CD14-positive monocyte (primary cell): Measurements from ENCODE around the gene BLZF1. TPM values are rescaled to one million over a fixed set of nuclear protein-coding genes. Genes with fewer than 3 reads are reported as not detected.

ENCODE experiments used
- DNase-seq, 3 donors: peaks; one replicate each; pipeline ENCODE4 v3.0.0-alpha.2; 2011 to 2022
- H2AFZ ChIP-seq: 2 replicates; pipeline ENCODE4 v1.6.0; 2012; ENCODE audit warnings: mild to moderate bottlenecking, low read depth, low read length, inconsistent platforms; ENCODE audit not compliant: insufficient read depth, poor library complexity, severe bottlenecking
- H3K27ac ChIP-seq, 2 donors: 1 replicate in 1 of 2; 2 replicates in 1 of 2; pipeline ENCODE4 v1.5.1; 2012 to 2013; ENCODE audit warnings: low read length in 2 of 2, control low read depth in 1 of 2, inconsistent platforms in 1 of 2, low read depth in 1 of 2, mild to moderate bottlenecking in 1 of 2
- H3K27me3 ChIP-seq, 2 donors: one replicate each; pipeline versions ENCODE4 v1.6.0 to v1.6.1; 2011 to 2013; ENCODE audit warnings: low read length in 2 of 2; ENCODE audit not compliant: control insufficient read depth in 2 of 2, insufficient read depth in 2 of 2
- H3K36me3 ChIP-seq, 2 donors: replicated peaks in 1 of 2; 1 replicate in 1 of 2; 2 replicates in 1 of 2; pipeline versions ENCODE4 v1.5.1 to v1.6.1; 2012 to 2013; ENCODE audit warnings: low read length in 2 of 2, control low read depth in 1 of 2, inconsistent platforms in 1 of 2, mild to moderate bottlenecking in 1 of 2; ENCODE audit not compliant: insufficient read depth in 2 of 2, control insufficient read depth in 1 of 2
- H3K4me1 ChIP-seq, 2 donors: 1 replicate in 1 of 2; 2 replicates in 1 of 2; pipeline versions ENCODE4 v1.5.1 to v1.6.1; 2012 to 2013; ENCODE audit warnings: low read length in 2 of 2, control low read depth in 1 of 2, inconsistent platforms in 1 of 2, mild to moderate bottlenecking in 1 of 2, moderate library complexity in 1 of 2; ENCODE audit not compliant: insufficient read depth in 2 of 2, control insufficient read depth in 1 of 2
- H3K4me2 ChIP-seq: replicated peaks from 2 replicates; pipeline ENCODE3; 2012; ENCODE audit warnings: low read length, moderate library complexity, mild to moderate bottlenecking; ENCODE audit not compliant: poor library complexity, severe bottlenecking; ENCODE audit errors: extremely low read depth
- H3K4me3 ChIP-seq, 3 experiments: fragments of 200-600 bp in 1 of 3; sonication (generic) in 1 of 3; replicated peaks in 1 of 3; 1 replicate in 2 of 3; 2 replicates in 1 of 3; pipeline ENCODE4 v1.5.1; 2011 to 2013; ENCODE audit warnings: low read length in 3 of 3, mild to moderate bottlenecking in 3 of 3, control low read depth in 2 of 3, low read depth in 2 of 3, inconsistent platforms in 1 of 3, moderate library complexity in 1 of 3
- H3K79me2 ChIP-seq: 2 replicates; pipeline ENCODE4 v1.6.0; 2012; ENCODE audit warnings: mild to moderate bottlenecking, control low read depth, inconsistent platforms, low read length, moderate library complexity; ENCODE audit not compliant: insufficient read depth
- H3K9ac ChIP-seq: 2 replicates; pipeline ENCODE4 v1.6.0; 2017; ENCODE audit warnings: low read length, mild to moderate bottlenecking; ENCODE audit not compliant: insufficient read depth, poor library complexity, severe bottlenecking
- H3K9me3 ChIP-seq, 2 donors: replicated peaks in 1 of 2; 1 replicate in 1 of 2; 2 replicates in 1 of 2; pipeline versions ENCODE4 v1.5.1 to v1.6.1; 2012 to 2013; ENCODE audit warnings: low read length in 2 of 2, control low read depth in 1 of 2; ENCODE audit not compliant: control insufficient read depth in 1 of 2, insufficient read depth in 1 of 2
- H4K20me1 ChIP-seq: 2 replicates; pipeline ENCODE4 v1.6.0; 2012; ENCODE audit warnings: mild to moderate bottlenecking, low read length, control low read depth, moderate library complexity; ENCODE audit not compliant: insufficient read depth
- H3K27ac Mint-ChIP-seq, 7 donors: one replicate each; pipeline ENCODE4 v1.8.0; 2020; ENCODE audit warnings: mild to moderate bottlenecking in 7 of 7, mixed read lengths in 7 of 7, moderate library complexity in 6 of 7, inconsistent platforms in 2 of 7
- H3K27me3 Mint-ChIP-seq, 3 donors: one replicate each; pipeline ENCODE4 v1.8.0; 2021 to 2022; ENCODE audit warnings: low read depth in 3 of 3, mild to moderate bottlenecking in 3 of 3, mixed read lengths in 3 of 3, moderate library complexity in 3 of 3, inconsistent platforms in 1 of 3
- H3K36me3 Mint-ChIP-seq, 2 donors: one replicate each; pipeline ENCODE4 v1.8.0; 2020; ENCODE audit warnings: mixed read lengths in 2 of 2, inconsistent platforms in 1 of 2, mild to moderate bottlenecking in 1 of 2
- H3K4me1 Mint-ChIP-seq: one replicate; pipeline ENCODE4 v1.8.0; 2020; ENCODE audit warnings: mild to moderate bottlenecking, mixed read lengths
- H3K4me3 Mint-ChIP-seq, 2 donors: one replicate each; pipeline ENCODE4 v1.8.0; 2020; ENCODE audit warnings: mild to moderate bottlenecking in 2 of 2, mixed read lengths in 2 of 2, moderate library complexity in 1 of 2
- H3K9me3 Mint-ChIP-seq, 7 donors: one replicate each; pipeline ENCODE4 v1.8.0; 2020 to 2022; ENCODE audit warnings: mixed read lengths in 7 of 7, mild to moderate bottlenecking in 6 of 7, moderate library complexity in 6 of 7, inconsistent platforms in 2 of 7
- CTCF ChIP-seq: fragments of 200-600 bp; IDR thresholded peaks from one replicate; pipeline ENCODE4 v1.8.0; 2022; ENCODE audit warnings: antibody characterized with exemption, mild to moderate bottlenecking
- WGBS: methylation state at CpG from one replicate; pipeline ENCODE4 v1.1.5; 2013; ENCODE audit warnings: missing lambda C conversion rate; ENCODE audit not compliant: insufficient coverage; 5-methylcytosine and 5-hydroxymethylcytosine counted together
- intact Hi-C, 2 donors: fragments of 100-400 bp; cut with micrococcal nuclease; formaldehyde crosslinking; loops; one replicate each; pipeline versions ENCODE4 v1.15.0 to v1.15.1; 2023
- polyA plus RNA-seq, 3 donors: library from polyadenylated mRNA; depleted of rRNA in 1 of 3; unstranded in 2 of 3; stranded (reverse) in 1 of 3; fragments of 300-500 nt in 2 of 3; fragments of >200 nt in 1 of 3; fragmentation: Illumina TruSeq in 2 of 3; gene quantifications; 1 replicate in 2 of 3; 2 replicates in 1 of 3; pipeline ENCODE4 v1.2.3, GENCODE V29; 2012 to 2021

Gene BLZF1
- polyA plus RNA-seq, 3 donors = 4.8 to 7.9 (median 5.5) TPM

GRCh38 chr1:169371404-169371803 is 3.4 kb downstream of the BLZF1 start:
- peaks cover 9% of the 10 kb centered on the region for H3K4me1 Mint-ChIP-seq
- Histone ChIP-seq H2AFZ (no peak overlapping the region), H3K27ac (peak overlapping the region in 1 of 2 donors; percentile 46), H3K9me3 (no peaks in the 10 kb centered on the region), H3K9ac (no peak overlapping the region), H3K79me2 (peaks cover 28% of the 10 kb centered on the region), H3K4me1 (peaks cover 7 to 18% of the 10 kb centered on the region in 2 donors), H3K27me3 (no peaks in the 10 kb centered on the region), H4K20me1 (no peaks in the 10 kb centered on the region), H3K4me2 (no peak overlapping the region), H3K36me3 (peaks cover 27 to 54% of the 10 kb centered on the region in 2 donors), H3K4me3 (no peak overlapping the region)
- no peaks in the 10 kb centered on the region for H3K27me3 Mint-ChIP-seq
- intact Hi-C loops = no loop called here
- H3K9me3 Mint-ChIP-seq = no peaks in the 10 kb centered on the region
- H3K36me3 Mint-ChIP-seq = peaks cover 27 to 35% of the 10 kb centered on the region in 2 donors
- WGBS = no CpG with 5 or more reads among the region's 1 CpG
- DNase-seq = peak in 2 of 3 donors; percentile 18 to 23
- no peak overlapping the region for H3K4me3 Mint-ChIP-seq
- no peak overlapping the region for H3K27ac Mint-ChIP-seq
- no peak for TF ChIP-seq CTCF

- H3K9me3 ChIP-seq = no peaks in the 10 kb centered on the region
- H3K27ac ChIP-seq = no peak overlapping the region
- no peaks in the 10 kb centered on the region for H3K4me1 Mint-ChIP-seq
- no peaks in the 10 kb centered on the region for H3K9me3 Mint-ChIP-seq
- no peak overlapping the region for H3K4me2 ChIP-seq
- intact Hi-C loops = no loop called here
- no peak overlapping the region for H3K4me3 Mint-ChIP-seq
- no peak overlapping the region for H3K9ac ChIP-seq
- H3K4me3 ChIP-seq = no peak overlapping the region
- H3K27ac Mint-ChIP-seq = no peak overlapping the region
- no peak for TF ChIP-seq CTCF
- no peaks in the 10 kb centered on the region for H3K27me3 ChIP-seq
- no peaks in the 10 kb centered on the region for H3K4me1 ChIP-seq
- H3K36me3 Mint-ChIP-seq = peaks cover 25 to 54% of the 10 kb centered on the region in 2 donors
- no peaks in the 10 kb centered on the region for H3K79me2 ChIP-seq
- H3K36me3 ChIP-seq = peaks cover 88 to 93% of the 10 kb centered on the region in 2 donors
- H4K20me1 ChIP-seq = no peaks in the 10 kb centered on the region
- H3K27me3 Mint-ChIP-seq = no peaks in the 10 kb centered on the region
- no peak for DNase-seq
- no peak overlapping the region for H2AFZ ChIP-seq
Measured at GRCh38 chr1:169381162-169381561, 13.2 kb downstream of the BLZF1 start.
